ENCODE measurements around the gene GMCL1. TPM values are rescaled to one million over a fixed set of nuclear protein-coding genes. Genes with fewer than 3 reads are reported as not detected.

GMCL1 gene
- total and polyA plus RNA-seq, 4 donors, result 6.8 to 31.1 (median 10.8) TPM

GRCh38 chr2:69843993-69844392, 14.5 kb downstream of the GMCL1 start:
- H3K27me3 ChIP-seq (ENCODE audit: control insufficient read depth in 3 of 3, insufficient read depth in 3 of 3, low read length in 2 of 3), result no peaks in the 10 kb centered on the region
- peaks cover 5 to 26% (median 11%) of the 10 kb centered on the region in 4 donors for H3K36me3 ChIP-seq (ENCODE audit: control insufficient read depth in 4 of 4, insufficient read depth in 4 of 4, low read length in 4 of 4)

DNA sequence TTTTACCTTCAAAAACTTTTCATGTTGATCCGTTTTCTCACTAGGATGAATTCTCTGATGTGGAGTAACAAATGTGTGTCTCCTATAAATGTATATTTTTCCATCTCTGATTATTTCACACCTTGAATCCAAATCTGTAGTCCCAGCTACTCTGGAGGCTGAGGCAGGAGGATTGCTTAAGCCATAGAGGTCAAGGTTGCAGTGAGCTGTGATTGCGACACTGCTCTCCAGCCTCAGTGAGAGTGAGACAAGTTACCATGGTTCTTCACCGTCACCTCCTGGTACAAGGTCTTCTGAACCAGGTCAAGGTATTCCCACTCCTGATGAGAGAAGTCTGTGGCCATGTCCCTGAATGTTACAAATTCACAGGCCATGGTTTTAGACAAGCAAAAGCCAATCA, 15.1 kb downstream of the GMCL1 start:
- H3K36me3 ChIP-seq (ENCODE audit: control insufficient read depth in 4 of 4, insufficient read depth in 4 of 4, low read length in 4 of 4), result peaks cover 5 to 26% (median 13%) of the 10 kb centered on the region in 4 donors
- no peak for DNase-seq
- ATAC-seq (ENCODE audit: insufficient read depth, low FRiP score), result no peak
- WGBS, 2 donors, result 95 to 96% methylated on average over 3 of the region's 3 CpGs
- no peak overlapping the region for H3K9ac ChIP-seq (ENCODE audit: insufficient read depth in 1 of 2, low read length in 2 of 2)
- TF ChIP-seq CTCF (IDR thresholded peaks at IDR 0.05; ENCODE audit: control extremely low read depth, extremely low read depth), result no peak
- no peaks in the 10 kb centered on the region for H3K9me3 ChIP-seq (ENCODE audit: control insufficient read depth in 4 of 4, insufficient read depth in 3 of 4, low read length in 3 of 4)
- H3K4me1 ChIP-seq (ENCODE audit: control insufficient read depth in 5 of 5, insufficient read depth in 5 of 5, low read length in 5 of 5), result no peaks in the 10 kb centered on the region
- H3K27me3 ChIP-seq (ENCODE audit: control insufficient read depth in 3 of 3, insufficient read depth in 3 of 3, low read length in 2 of 3), result no peaks in the 10 kb centered on the region
- no peak overlapping the region for H3K27ac ChIP-seq (ENCODE audit: low read depth in 1 of 2, low read length in 1 of 2)
- no peak overlapping the region for H3K4me3 ChIP-seq

More at GRCh38 chr2:69843993-69844392, 14.5 kb downstream of the GMCL1 start:
- no peak for ATAC-seq (ENCODE audit: insufficient read depth, low FRiP score)
- Histone ChIP-seq H3K4me1 (ENCODE audit: control insufficient read depth in 5 of 5, insufficient read depth in 5 of 5, low read length in 5 of 5) (no peaks in the 10 kb centered on the region), H3K9me3 (ENCODE audit: control insufficient read depth in 4 of 4, insufficient read depth in 3 of 4, low read length in 3 of 4) (no peaks in the 10 kb centered on the region), H3K4me3 (no peak overlapping the region), H3K9ac (ENCODE audit: insufficient read depth in 1 of 2, low read length in 2 of 2) (no peak overlapping the region), H3K27ac (ENCODE audit: low read depth in 1 of 2, low read length in 1 of 2) (no peak overlapping the region)
- DNase-seq, result no peak
- no peak for TF ChIP-seq CTCF (IDR thresholded peaks at IDR 0.05; ENCODE audit: control extremely low read depth, extremely low read depth)

DNA sequence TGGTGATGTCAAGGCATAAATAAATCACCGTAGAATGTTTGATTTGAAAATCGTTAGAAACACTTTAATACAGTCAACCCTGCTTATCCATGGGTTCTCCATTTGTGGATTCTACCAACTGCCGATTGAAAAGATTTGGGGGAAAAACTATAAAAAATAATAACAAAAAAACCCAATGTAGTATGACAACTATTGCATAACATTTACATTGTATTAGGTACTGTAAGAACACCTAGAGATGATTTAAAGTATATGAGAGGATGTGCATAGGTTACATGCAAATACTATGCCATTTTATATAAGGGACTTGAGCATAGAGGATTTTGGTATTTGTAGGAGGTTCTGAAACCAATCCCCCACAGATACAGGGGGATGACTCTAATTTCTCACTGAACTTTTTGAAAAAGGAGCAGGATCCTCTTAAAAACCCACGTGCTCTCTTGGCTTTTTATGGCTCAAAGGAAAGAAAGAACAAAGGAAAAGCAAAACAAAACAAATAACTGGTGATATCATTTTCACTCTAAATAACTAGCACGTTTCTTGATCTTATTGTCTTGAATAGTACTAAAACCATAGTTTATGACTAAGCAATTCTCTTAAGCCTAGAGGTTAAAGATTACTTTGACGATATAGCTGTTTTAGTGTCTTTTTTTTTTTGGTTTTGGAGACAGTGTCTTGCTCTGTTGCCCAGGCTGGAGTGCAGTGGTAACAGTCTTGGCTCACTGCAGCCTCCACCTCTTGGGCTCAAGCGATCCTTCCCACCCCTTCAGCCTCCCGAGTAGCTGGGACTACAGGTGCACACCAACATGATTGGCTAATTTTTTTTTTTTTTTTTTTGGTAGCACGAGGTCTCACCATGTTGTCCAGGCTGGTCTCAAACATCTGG, 17.0 kb downstream of the GMCL1 start:
- 86 to 91% methylated on average over 9 of the region's 9 CpGs for WGBS, 2 donors
- Histone ChIP-seq H3K4me3 (no peak overlapping the region), H3K9me3 (ENCODE audit: control insufficient read depth in 4 of 4, insufficient read depth in 3 of 4, low read length in 3 of 4) (no peaks in the 10 kb centered on the region), H3K36me3 (ENCODE audit: control insufficient read depth in 4 of 4, insufficient read depth in 4 of 4, low read length in 4 of 4) (peaks cover 7 to 38% (median 18%) of the 10 kb centered on the region in 4 donors), H3K27ac (ENCODE audit: low read depth in 1 of 2, low read length in 1 of 2) (no peak overlapping the region), H3K27me3 (ENCODE audit: control insufficient read depth in 3 of 3, insufficient read depth in 3 of 3, low read length in 2 of 3) (no peaks in the 10 kb centered on the region), H3K9ac (ENCODE audit: insufficient read depth in 1 of 2, low read length in 2 of 2) (no peak overlapping the region), H3K4me1 (ENCODE audit: control insufficient read depth in 5 of 5, insufficient read depth in 5 of 5, low read length in 5 of 5) (no peaks in the 10 kb centered on the region)
- no peak for DNase-seq
- no peak for TF ChIP-seq CTCF (IDR thresholded peaks at IDR 0.05; ENCODE audit: control extremely low read depth, extremely low read depth)
- ATAC-seq (ENCODE audit: insufficient read depth, low FRiP score), result no peak

Data from lung (tissue), 12 donors.